ENCODE measurements around the gene AKIRIN2. TPM values are rescaled to one million over a fixed set of nuclear protein-coding genes. Genes with fewer than 3 reads are reported as not detected.
"Not testable (repeated sequence)": the region's sequence is repeated elsewhere in the genome, so short reads cannot be mapped to it uniquely, and the experiment has no call there.

Gene AKIRIN2
- total RNA-seq, 1 donor from 2014 or later: 67.4 TPM

DNA sequence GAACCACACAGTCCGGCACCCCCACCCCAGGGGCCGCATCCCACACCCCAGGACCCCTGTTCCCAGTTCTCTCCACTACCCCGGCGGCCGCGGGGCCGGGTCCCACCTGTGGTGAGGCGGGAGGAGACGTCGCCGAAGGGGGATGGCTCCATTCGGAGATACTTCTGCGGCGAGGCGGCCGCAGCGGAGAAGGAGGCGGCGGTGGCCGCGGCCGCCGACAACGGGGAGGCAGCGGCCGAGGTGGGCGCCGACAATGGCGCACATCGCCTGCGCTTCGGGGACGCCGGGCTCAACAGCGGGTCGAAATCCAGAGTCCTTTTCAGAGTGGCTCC lies 723 bp downstream of the AKIRIN2 start:
- peak overlapping the region; percentile 82 for H3K27ac Mint-ChIP-seq (ENCODE audit: unreplicated experiment)
- H3K27me3 Mint-ChIP-seq (ENCODE audit: low read depth): no peaks in the 10 kb centered on the region
- H3K4me1 Mint-ChIP-seq: peaks cover 36% of the 10 kb centered on the region
- TF ChIP-seq, protein P1, sequence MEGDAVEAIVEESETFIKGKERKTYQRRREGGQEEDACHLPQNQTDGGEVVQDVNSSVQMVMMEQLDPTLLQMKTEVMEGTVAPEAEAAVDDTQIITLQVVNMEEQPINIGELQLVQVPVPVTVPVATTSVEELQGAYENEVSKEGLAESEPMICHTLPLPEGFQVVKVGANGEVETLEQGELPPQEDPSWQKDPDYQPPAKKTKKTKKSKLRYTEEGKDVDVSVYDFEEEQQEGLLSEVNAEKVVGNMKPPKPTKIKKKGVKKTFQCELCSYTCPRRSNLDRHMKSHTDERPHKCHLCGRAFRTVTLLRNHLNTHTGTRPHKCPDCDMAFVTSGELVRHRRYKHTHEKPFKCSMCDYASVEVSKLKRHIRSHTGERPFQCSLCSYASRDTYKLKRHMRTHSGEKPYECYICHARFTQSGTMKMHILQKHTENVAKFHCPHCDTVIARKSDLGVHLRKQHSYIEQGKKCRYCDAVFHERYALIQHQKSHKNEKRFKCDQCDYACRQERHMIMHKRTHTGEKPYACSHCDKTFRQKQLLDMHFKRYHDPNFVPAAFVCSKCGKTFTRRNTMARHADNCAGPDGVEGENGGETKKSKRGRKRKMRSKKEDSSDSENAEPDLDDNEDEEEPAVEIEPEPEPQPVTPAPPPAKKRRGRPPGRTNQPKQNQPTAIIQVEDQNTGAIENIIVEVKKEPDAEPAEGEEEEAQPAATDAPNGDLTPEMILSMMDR (conservative IDR thresholded peaks at IDR 0.05): no peak
- H3K36me3 Mint-ChIP-seq (ENCODE audit: low read depth): no peaks in the 10 kb centered on the region
- peak overlapping the region; percentile 97 for H3K4me3 Mint-ChIP-seq
- no peaks in the 10 kb centered on the region for H3K9me3 Mint-ChIP-seq
- peak; percentile 39 for DNase-seq (ENCODE audit: low read depth, low spot score)

DNA sequence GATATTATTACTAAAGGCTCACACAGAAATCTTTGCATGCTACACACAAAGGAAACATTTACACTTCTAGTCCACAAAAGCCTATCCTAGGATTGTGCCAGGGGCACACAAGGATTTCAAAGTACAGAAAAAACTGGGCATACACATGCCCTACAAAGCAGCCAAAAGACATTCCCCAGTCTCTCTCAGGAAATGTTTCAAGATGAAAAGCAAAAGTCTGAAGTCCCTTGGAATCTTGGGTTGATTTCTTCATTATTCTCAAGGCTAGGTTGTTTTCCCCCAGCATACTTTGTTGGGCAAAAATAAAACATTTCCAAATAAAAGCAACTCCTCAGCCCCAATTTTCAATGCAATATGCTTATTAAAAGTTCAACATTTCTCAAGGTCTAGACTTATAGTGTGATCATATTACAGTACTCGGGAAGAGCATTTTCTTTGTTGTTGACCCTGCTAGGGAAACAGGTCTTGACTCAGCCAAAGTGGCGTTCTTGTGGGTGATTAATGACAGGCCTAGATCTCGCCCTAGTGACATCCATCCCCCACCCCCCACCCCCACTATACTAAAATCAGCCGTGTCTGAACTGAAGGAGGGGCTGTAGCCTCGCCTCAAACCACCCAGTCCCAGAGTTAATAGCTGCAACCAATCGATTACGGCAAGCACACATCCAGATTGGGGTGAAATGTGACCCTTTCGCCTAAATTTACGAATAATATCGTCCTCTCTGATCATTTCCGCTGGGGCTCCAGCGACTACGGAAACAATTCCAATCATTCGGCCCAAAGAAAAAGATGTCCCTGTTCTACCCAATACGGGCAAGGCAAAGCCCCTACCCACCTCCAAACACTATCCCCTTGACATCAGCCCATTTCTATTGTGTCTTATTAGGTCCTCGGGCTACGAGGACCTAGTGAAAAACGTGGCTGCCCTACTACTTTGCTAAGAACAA lies 1.4 kb downstream of the AKIRIN2 start:
- DNase-seq (ENCODE audit: low read depth, low spot score): no peak
- Mint-ChIP-seq H3K36me3 (ENCODE audit: low read depth) (no peaks in the 10 kb centered on the region), H3K4me3 (peak overlapping the region; percentile 97), H3K4me1 (peaks cover 42% of the 10 kb centered on the region), H3K27me3 (ENCODE audit: low read depth) (no peaks in the 10 kb centered on the region), H3K9me3 (no peaks in the 10 kb centered on the region), H3K27ac (ENCODE audit: unreplicated experiment) (peak overlapping the region; percentile 76)
- TF ChIP-seq, protein P1 (conservative IDR thresholded peaks at IDR 0.05): no peak

DNA sequence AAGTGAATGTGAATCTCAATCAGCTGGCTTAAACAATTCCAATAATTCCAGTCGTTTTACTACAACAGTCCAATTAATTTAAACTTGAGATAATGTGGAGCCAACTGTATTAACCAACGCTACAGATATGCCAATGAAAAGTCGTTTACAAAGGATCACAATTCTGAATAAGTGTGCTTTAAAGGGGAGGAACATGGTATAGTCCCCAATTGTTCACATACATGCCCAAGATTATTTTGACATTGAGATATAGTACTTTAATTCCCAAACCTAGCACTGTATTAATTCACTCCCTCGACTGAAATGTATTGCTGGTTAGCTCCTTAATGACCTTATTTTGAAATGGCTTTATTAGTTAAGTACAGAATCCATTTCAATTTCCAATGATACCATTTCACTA lies 2.5 kb downstream of the AKIRIN2 start:
- Mint-ChIP-seq H3K27me3 (ENCODE audit: low read depth) (no peaks in the 10 kb centered on the region), H3K36me3 (ENCODE audit: low read depth) (no peaks in the 10 kb centered on the region), H3K4me3 (peak overlapping the region; percentile 97), H3K9me3 (no peaks in the 10 kb centered on the region), H3K27ac (ENCODE audit: unreplicated experiment) (no peak overlapping the region), H3K4me1 (peaks cover 46% of the 10 kb centered on the region)
- DNase-seq (ENCODE audit: low read depth, low spot score): no peak
- TF ChIP-seq, protein P1 (conservative IDR thresholded peaks at IDR 0.05): no peak

DNA sequence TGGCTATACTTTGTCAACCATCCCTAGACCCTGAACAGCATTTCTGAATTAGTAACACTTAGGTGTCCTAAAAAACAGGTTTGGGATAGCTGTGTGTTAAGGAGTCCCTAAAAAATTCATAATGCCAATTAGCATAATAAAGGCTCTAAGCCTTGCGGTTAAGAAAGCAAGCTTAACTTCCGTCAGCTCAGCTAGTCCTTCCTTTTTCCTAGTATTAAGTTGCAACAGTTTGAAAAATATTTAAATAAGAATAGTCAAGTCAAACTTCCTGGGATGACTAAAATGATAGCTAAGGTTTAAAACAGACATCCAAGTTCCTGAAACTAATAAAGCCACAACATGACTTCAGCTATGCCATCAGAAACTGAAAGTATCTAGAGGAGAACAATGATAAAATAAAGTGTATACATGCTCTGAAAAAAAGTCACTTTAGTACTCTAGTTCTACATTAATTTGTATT lies 3.5 kb downstream of the AKIRIN2 start:
- Mint-ChIP-seq H3K27ac (ENCODE audit: unreplicated experiment) (peak overlapping the region; percentile 73), H3K4me1 (peaks cover 54% of the 10 kb centered on the region), H3K4me3 (peak overlapping the region; percentile 97), H3K9me3 (no peaks in the 10 kb centered on the region), H3K27me3 (ENCODE audit: low read depth) (no peaks in the 10 kb centered on the region), H3K36me3 (ENCODE audit: low read depth) (no peaks in the 10 kb centered on the region)
- TF ChIP-seq, protein P1 (conservative IDR thresholded peaks at IDR 0.05): no peak
- DNase-seq (ENCODE audit: low read depth, low spot score): no peak

DNA sequence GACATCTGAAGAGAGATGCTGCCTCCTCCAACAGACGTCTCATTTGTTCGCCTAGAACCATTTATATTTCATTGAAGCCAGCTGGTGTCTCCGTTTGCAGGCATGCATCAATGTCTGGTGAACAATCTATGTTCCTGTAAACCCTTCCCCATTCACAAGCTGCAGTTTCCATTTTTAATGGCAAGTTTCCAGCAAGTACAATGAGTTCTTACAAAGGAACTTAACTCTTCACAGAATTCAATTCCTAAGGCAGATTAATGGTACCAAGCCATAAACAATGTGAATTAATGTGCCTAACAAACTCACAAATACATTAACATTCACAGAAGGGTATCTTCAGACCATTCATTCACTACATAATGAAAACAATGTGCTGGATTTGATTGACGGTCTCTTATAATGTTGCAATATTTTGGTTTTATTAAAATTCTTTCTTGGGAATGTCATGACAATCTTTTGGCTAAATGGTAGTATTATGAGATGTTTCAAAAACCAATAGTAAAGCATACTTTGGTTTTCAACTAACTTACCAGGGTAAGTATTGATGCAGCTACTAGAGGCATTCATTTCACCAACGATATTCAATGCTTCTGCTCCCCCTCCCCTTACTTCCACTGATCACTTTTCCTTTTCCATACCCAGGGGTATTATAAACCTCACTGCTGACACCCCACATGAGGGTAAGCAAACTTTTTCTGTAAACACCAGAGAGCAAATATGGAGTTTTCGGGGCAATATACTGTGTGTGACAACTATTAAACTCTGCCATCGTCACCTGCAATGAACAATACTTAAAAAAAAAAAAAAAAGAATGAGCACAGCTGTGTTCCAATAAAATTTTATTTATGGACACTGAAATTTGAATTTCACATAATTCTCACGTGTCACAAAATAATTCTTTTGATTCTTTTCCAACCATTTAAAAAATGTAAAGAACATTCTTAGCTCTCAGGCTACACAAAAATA lies 4.2 kb downstream of the AKIRIN2 start:
- TF ChIP-seq, protein P1 (conservative IDR thresholded peaks at IDR 0.05): no peak
- peak overlapping the region; percentile 79 for H3K27ac Mint-ChIP-seq (ENCODE audit: unreplicated experiment)
- no peak for DNase-seq (ENCODE audit: low read depth, low spot score)
- H3K4me3 Mint-ChIP-seq: peak overlapping the region; percentile 97
- no peaks in the 10 kb centered on the region for H3K27me3 Mint-ChIP-seq (ENCODE audit: low read depth)
- no peaks in the 10 kb centered on the region for H3K9me3 Mint-ChIP-seq
- H3K4me1 Mint-ChIP-seq: peaks cover 52% of the 10 kb centered on the region
- no peaks in the 10 kb centered on the region for H3K36me3 Mint-ChIP-seq (ENCODE audit: low read depth)

DNA sequence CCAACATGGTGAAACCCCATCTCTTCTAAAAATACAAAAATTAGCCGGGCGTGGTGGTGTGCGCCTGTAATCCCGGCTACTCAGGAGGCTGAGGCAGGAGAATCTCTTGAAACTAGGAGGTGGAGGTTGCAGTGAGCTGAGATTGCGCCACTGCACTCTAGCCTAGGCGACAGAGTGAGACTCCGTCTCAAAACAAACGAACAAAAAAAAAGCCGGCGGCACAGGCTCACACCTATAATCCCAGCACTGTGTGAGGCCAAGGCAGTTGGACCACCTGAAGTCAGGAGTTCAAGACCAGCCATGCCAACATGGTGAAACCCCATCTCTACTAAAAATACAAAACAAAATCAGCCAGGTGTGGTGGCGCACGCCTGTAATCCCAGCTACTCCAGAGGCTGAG lies 5.2 kb downstream of the AKIRIN2 start:
- H3K36me3 Mint-ChIP-seq (ENCODE audit: low read depth); H3K27ac Mint-ChIP-seq (ENCODE audit: unreplicated experiment); H3K4me3 Mint-ChIP-seq; H3K27me3 Mint-ChIP-seq (ENCODE audit: low read depth); H3K9me3 Mint-ChIP-seq; DNase-seq (ENCODE audit: low read depth, low spot score): not testable (repeated sequence)
- H3K4me1 Mint-ChIP-seq: peaks cover 50% of the 10 kb centered on the region
